ENCODE data around the gene TSEN54. TPM values are rescaled to one million over a fixed set of nuclear protein-coding genes. Genes with fewer than 3 reads are reported as not detected.

The TSEN54 gene
- total RNA-seq, 1 experiment from 2014 or later: 36.6 TPM

- H3K9me3 ChIP-seq (ENCODE audit: low read depth, low read length, poor library complexity, severe bottlenecking): no peaks in the 10 kb centered on the region
- POLR2A ChIA-PET (ENCODE audit: low non-redundant PET): no interaction called here
- peaks cover 6% of the 10 kb centered on the region for H3K36me3 ChIP-seq (ENCODE audit: insufficient read depth, low read length, poor library complexity, severe bottlenecking)
- H3K4me3 ChIP-seq (ENCODE audit: low read depth, low read length, poor library complexity, severe bottlenecking): peak within 1 kb of the TSS; percentile 87
- H3K27me3 ChIP-seq (replicated peaks; ENCODE audit: insufficient read depth, low read depth, low read length, poor library complexity): no peaks in the 10 kb centered on the region
- no TSS peak for BruUV-seq (replicated peaks)
- intact Hi-C loops (cut with micrococcal nuclease; ENCODE audit: unreplicated experiment): loop anchor here (1.0 to 5.0 kb wide), 2 partner anchors 72 to 89 kb away; partner anchors contain the start of gene MYO15B
- TF ChIP-seq CTCF (conservative IDR thresholded peaks at IDR 0.05; ENCODE audit: low read depth, low read length) (peak; percentile 98), EZH2 (IDR thresholded peaks at IDR 0.05; ENCODE audit: borderline replicate concordance, low read depth, low read length, poor library complexity, severe bottlenecking) (no peak)
- no peaks in the 10 kb centered on the region for H3K4me1 ChIP-seq (ENCODE audit: insufficient read depth, low read length, poor library complexity, severe bottlenecking)
- peak within 1 kb of the TSS; percentile 80 for H3K27ac ChIP-seq (ENCODE audit: low read depth, low read length, poor library complexity, severe bottlenecking)
- DNase-seq (ENCODE audit: low spot score): peak; percentile 92
- CTCF ChIA-PET: interaction anchor here (1.0 kb wide), 3 partner anchors 10 to 245 kb away, joined by 3 to 12 read pairs (median 3); partner anchors contain the start of genes LLGL2 and MIF4GD
These were observed 653 bp upstream of the TSEN54 start, which contains the start of gene CASKIN2 for GRCh38 chr17:75515496-75516254. Gene CASKIN2 (minus strand): TSS chr17:75515537. CDS start chr17:75513804, 1,733 bp downstream.

GRCh38 chr17:75516619-75517296 lies 430 bp downstream of the TSEN54 start:
- ChIA-PET POLR2A (ENCODE audit: low non-redundant PET) (interaction anchor here (0.6 kb wide), 1 partner anchor 377 kb away, joined by 3 read pairs; no protein-coding TSS in a partner anchor), CTCF (interaction anchor here (0.6 to 1.0 kb wide), 8 partner anchors 9 to 246 kb away, joined by 3 to 12 read pairs (median 4); partner anchors contain the start of genes LLGL2 and MIF4GD)
- TF ChIP-seq EZH2 (IDR thresholded peaks at IDR 0.05; ENCODE audit: borderline replicate concordance, low read depth, low read length, poor library complexity, severe bottlenecking) (no peak), CTCF (conservative IDR thresholded peaks at IDR 0.05; ENCODE audit: low read depth, low read length) (no peak)
- Histone ChIP-seq H3K4me3 (ENCODE audit: low read depth, low read length, poor library complexity, severe bottlenecking) (peak overlapping the region; percentile 87), H3K9me3 (ENCODE audit: low read depth, low read length, poor library complexity, severe bottlenecking) (no peaks in the 10 kb centered on the region), H3K27me3 (replicated peaks; ENCODE audit: insufficient read depth, low read depth, low read length, poor library complexity) (no peaks in the 10 kb centered on the region), H3K27ac (ENCODE audit: low read depth, low read length, poor library complexity, severe bottlenecking) (peak overlapping the region; percentile 59), H3K36me3 (ENCODE audit: insufficient read depth, low read length, poor library complexity, severe bottlenecking) (peaks cover 10% of the 10 kb centered on the region), H3K4me1 (ENCODE audit: insufficient read depth, low read length, poor library complexity, severe bottlenecking) (no peaks in the 10 kb centered on the region)
- peak; percentile 46 for DNase-seq (ENCODE audit: low spot score)
- intact Hi-C loops (cut with micrococcal nuclease; ENCODE audit: unreplicated experiment): loop anchor here (5.0 kb wide), 1 partner anchor 71 kb away; the partner anchor contains the start of gene MYO15B
- no TSS peak for BruUV-seq (replicated peaks)

- POLR2A ChIA-PET (ENCODE audit: low non-redundant PET): no interaction called here
These were observed 1.1 kb downstream of the TSEN54 start for GRCh38 chr17:75517297-75517865.

More at GRCh38 chr17:75517297-75517865, 1.1 kb downstream of the TSEN54 start:
- intact Hi-C loops (cut with micrococcal nuclease; ENCODE audit: unreplicated experiment): loop anchor here (5.0 kb wide), 1 partner anchor 70 kb away; the partner anchor contains the start of gene MYO15B
- H3K27ac ChIP-seq (ENCODE audit: low read depth, low read length, poor library complexity, severe bottlenecking): no peak overlapping the region
- H3K4me1 ChIP-seq (ENCODE audit: insufficient read depth, low read length, poor library complexity, severe bottlenecking): no peaks in the 10 kb centered on the region
- DNase-seq (ENCODE audit: low spot score): no peak
- H3K36me3 ChIP-seq (ENCODE audit: insufficient read depth, low read length, poor library complexity, severe bottlenecking): peaks cover 15% of the 10 kb centered on the region
- peak overlapping the region; percentile 87 for H3K4me3 ChIP-seq (ENCODE audit: low read depth, low read length, poor library complexity, severe bottlenecking)
- no peak for TF ChIP-seq CTCF (conservative IDR thresholded peaks at IDR 0.05; ENCODE audit: low read depth, low read length)
- TF ChIP-seq EZH2 (IDR thresholded peaks at IDR 0.05; ENCODE audit: borderline replicate concordance, low read depth, low read length, poor library complexity, severe bottlenecking): no peak
- BruUV-seq (replicated peaks): no TSS peak
- no peaks in the 10 kb centered on the region for H3K9me3 ChIP-seq (ENCODE audit: low read depth, low read length, poor library complexity, severe bottlenecking)
- H3K27me3 ChIP-seq (replicated peaks; ENCODE audit: insufficient read depth, low read depth, low read length, poor library complexity): no peaks in the 10 kb centered on the region
- CTCF ChIA-PET: interaction anchor here (0.6 kb wide), 1 partner anchor 56 kb away, joined by 5 read pairs; no protein-coding TSS in a partner anchor

Data from A673 (cell line).